ENCODE results near the gene WDR74.

GRCh38 chr11:62853279-62853965 is 14.0 kb upstream of the WDR74 start:
- TF ChIP-seq, protein P1, sequence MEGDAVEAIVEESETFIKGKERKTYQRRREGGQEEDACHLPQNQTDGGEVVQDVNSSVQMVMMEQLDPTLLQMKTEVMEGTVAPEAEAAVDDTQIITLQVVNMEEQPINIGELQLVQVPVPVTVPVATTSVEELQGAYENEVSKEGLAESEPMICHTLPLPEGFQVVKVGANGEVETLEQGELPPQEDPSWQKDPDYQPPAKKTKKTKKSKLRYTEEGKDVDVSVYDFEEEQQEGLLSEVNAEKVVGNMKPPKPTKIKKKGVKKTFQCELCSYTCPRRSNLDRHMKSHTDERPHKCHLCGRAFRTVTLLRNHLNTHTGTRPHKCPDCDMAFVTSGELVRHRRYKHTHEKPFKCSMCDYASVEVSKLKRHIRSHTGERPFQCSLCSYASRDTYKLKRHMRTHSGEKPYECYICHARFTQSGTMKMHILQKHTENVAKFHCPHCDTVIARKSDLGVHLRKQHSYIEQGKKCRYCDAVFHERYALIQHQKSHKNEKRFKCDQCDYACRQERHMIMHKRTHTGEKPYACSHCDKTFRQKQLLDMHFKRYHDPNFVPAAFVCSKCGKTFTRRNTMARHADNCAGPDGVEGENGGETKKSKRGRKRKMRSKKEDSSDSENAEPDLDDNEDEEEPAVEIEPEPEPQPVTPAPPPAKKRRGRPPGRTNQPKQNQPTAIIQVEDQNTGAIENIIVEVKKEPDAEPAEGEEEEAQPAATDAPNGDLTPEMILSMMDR (conservative IDR thresholded peaks at IDR 0.05; ENCODE audit: low read depth, low read length): no peak
- TF ChIP-seq EZH2phosphoT487 (IDR thresholded peaks at IDR 0.05; ENCODE audit: borderline replicate concordance, low read length) (no peak), EZH2 (IDR thresholded peaks at IDR 0.05; ENCODE audit: low read length, unreplicated experiment) (no peak)

Measured in PC-3 (cell line).